Calu3 (cell line): ENCODE results near the gene NAT9. TPM values are rescaled to one million over a fixed set of nuclear protein-coding genes. Genes with fewer than 3 reads are reported as not detected.

Experiments
- BruUV-seq: library from RNA; stranded (reverse); fragments of 400-500 nt; replicated peaks from 2 replicates; lab custom pipeline; 2021; lab: Mats Ljungman, UMichigan
- CTCF ChIA-PET: fragments of 300-600 bp; sonication (Branson Sonifier 250); formaldehyde crosslinking; loops from one replicate; lab custom pipeline; 2022; ENCODE audit warnings: antibody characterized with exemption; lab: Charles Lee
- DNase-seq: peaks from one replicate; pipeline ENCODE4 v3.0.0; 2022
- H3K27ac Mint-ChIP-seq: one replicate; pipeline ENCODE4 v1.8.0; 2022; ENCODE audit warnings: mixed read lengths; ENCODE audit not compliant: unreplicated experiment
- H3K27me3 Mint-ChIP-seq: one replicate; pipeline ENCODE4 v1.8.0; 2022; ENCODE audit warnings: mixed read lengths; ENCODE audit not compliant: unreplicated experiment
- H3K36me3 Mint-ChIP-seq: one replicate; pipeline ENCODE4 v1.8.0; 2022; ENCODE audit warnings: mild to moderate bottlenecking, moderate library complexity, mixed read lengths; ENCODE audit not compliant: insufficient read depth, unreplicated experiment
- H3K4me1 Mint-ChIP-seq: one replicate; pipeline ENCODE4 v1.8.0; 2022; ENCODE audit warnings: mild to moderate bottlenecking, low read depth, mixed read lengths; ENCODE audit not compliant: unreplicated experiment
- H3K4me3 Mint-ChIP-seq: one replicate; pipeline ENCODE4 v1.8.0; 2022; ENCODE audit warnings: mild to moderate bottlenecking, low read depth, moderate library complexity, mixed read lengths; ENCODE audit not compliant: unreplicated experiment
- H3K9me3 Mint-ChIP-seq: one replicate; pipeline ENCODE4 v1.8.0; 2022; ENCODE audit warnings: low read depth, mixed read lengths; ENCODE audit not compliant: unreplicated experiment
- intact Hi-C: fragments of 100-400 bp; cut with micrococcal nuclease; formaldehyde crosslinking; loops from one replicate; pipeline ENCODE4 v1.10.0; 2022; ENCODE audit not compliant: unreplicated experiment
- total RNA-seq: library from RNA; stranded (reverse); gene quantifications from 2 replicates; pipeline ENCODE4 v1.2.3, GENCODE V29; 2022
- TF ChIP-seq, protein P1 (sequence below): fragments of 200-600 bp; IDR thresholded peaks from one replicate; pipeline ENCODE4 v1.8.0; 2022; ENCODE audit warnings: antibody characterized with exemption; ENCODE audit not compliant: unreplicated experiment

Gene NAT9
- total RNA-seq, 1 experiment from 2014 or later, result 66.5 TPM

DNA sequence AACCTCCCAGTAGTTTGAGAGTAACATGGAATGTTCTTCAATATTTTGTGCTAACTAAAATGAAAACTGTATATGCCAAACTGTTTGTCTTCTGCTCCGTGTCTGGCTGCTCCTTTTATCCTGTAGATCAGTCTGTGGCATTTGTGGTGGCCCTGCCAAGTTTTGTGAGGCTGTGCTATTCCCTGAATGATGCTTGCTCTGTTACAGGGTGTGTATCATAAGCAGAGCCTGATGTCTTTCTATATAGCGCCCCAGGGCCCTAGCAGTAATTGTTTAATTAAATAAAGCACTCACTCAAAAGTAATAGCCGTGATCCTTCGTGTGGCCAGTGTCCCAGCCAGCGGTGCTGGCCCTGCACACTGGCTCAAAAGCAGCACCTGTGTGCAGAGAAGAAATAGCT is 27.8 kb upstream of the NAT9 start:
- Mint-ChIP-seq H3K27me3 (no peaks in the 10 kb centered on the region), H3K4me3 (no peak overlapping the region), H3K4me1 (no peaks in the 10 kb centered on the region), H3K36me3 (peaks cover 9% of the 10 kb centered on the region), H3K27ac (no peak overlapping the region), H3K9me3 (no peaks in the 10 kb centered on the region)
- intact Hi-C loops, result no loop called here
- DNase-seq, result no peak
- CTCF ChIA-PET, result no interaction called here
- TF ChIP-seq, protein P1, sequence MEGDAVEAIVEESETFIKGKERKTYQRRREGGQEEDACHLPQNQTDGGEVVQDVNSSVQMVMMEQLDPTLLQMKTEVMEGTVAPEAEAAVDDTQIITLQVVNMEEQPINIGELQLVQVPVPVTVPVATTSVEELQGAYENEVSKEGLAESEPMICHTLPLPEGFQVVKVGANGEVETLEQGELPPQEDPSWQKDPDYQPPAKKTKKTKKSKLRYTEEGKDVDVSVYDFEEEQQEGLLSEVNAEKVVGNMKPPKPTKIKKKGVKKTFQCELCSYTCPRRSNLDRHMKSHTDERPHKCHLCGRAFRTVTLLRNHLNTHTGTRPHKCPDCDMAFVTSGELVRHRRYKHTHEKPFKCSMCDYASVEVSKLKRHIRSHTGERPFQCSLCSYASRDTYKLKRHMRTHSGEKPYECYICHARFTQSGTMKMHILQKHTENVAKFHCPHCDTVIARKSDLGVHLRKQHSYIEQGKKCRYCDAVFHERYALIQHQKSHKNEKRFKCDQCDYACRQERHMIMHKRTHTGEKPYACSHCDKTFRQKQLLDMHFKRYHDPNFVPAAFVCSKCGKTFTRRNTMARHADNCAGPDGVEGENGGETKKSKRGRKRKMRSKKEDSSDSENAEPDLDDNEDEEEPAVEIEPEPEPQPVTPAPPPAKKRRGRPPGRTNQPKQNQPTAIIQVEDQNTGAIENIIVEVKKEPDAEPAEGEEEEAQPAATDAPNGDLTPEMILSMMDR, result no peak
- BruUV-seq, result no TSS peak

DNA sequence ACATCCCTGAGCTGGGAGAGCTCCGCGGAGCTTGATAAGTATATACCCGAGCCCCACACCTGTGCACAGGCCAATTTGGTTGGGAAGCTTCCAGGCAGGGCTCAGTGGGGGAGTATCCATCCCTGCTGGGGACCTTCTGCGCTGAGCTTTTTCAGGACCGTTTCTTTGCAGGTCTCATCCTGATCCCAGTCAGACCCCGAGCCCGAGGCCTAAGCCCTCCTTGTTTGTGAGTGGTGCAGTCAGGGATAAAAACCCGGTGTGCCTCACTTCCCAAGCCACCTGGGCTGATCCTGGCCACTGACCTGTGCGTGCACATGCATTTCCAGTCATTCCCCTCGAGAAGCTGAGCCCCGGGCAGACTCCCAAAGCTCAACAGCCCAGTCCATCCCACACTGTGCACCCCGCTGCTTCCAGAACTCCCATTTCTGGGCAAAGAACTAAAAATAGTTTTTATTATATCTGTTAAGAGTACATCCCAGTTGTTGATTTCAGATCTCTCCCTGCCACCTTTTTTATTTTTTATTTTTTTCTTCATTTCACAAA is 27.3 kb upstream of the NAT9 start:
- TF ChIP-seq, protein P1, result no peak
- intact Hi-C loops, result no loop called here
- peaks cover 9% of the 10 kb centered on the region for H3K36me3 Mint-ChIP-seq
- H3K27ac Mint-ChIP-seq, result no peak overlapping the region
- CTCF ChIA-PET, result interaction anchor here (0.9 kb wide), 1 partner anchor 9 kb away, joined by 3 read pairs; no protein-coding TSS in a partner anchor
- H3K27me3 Mint-ChIP-seq, result no peaks in the 10 kb centered on the region
- DNase-seq, result no peak
- H3K4me3 Mint-ChIP-seq, result no peak overlapping the region
- no peaks in the 10 kb centered on the region for H3K4me1 Mint-ChIP-seq
- BruUV-seq, result no TSS peak
- no peaks in the 10 kb centered on the region for H3K9me3 Mint-ChIP-seq

DNA sequence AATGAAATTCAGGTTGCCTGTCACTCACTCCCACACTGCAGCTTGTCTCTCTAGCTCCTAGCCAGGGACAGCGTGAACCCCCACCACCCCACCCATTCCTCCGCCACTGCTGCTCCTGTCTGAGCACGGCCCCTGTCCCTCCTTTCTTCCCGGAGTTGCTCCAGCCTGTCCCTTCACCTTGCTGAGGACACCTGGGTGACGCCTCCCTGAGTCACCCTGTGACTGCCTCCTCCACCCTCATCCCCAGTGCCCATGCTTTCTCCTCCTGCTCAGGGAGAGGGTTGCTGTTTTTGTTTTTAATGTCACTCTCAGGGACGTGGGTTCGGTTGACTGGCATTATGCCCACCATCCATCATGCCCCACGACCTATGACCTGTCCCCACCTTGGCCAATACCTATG is 25.8 kb upstream of the NAT9 start:
- Mint-ChIP-seq H3K9me3 (no peaks in the 10 kb centered on the region), H3K27ac (no peak overlapping the region)

DNA sequence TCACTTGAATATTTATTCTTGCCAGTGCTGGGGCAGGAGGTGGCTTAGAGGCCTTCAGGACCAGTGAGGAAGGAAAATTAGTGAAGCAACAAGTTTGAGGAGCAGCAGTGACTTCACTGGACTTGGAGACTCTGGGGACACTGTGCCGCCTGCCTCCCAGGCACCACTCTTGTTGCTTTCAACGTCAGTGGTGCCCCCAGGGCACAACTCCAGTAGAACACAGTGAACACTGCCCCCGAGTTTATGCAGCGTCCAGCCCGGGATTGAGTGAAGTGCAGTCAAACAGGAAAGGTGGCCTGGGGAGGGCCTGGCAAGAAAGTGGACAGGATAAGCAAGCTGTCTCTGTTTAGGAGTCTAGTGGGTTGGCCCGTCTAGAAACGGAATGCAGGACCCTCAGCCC is 24.4 kb upstream of the NAT9 start:
- TF ChIP-seq, protein P1, result no peak
- no peaks in the 10 kb centered on the region for H3K9me3 Mint-ChIP-seq
- no peak overlapping the region for H3K4me3 Mint-ChIP-seq
- peaks cover 5% of the 10 kb centered on the region for H3K36me3 Mint-ChIP-seq
- no peak overlapping the region for H3K27ac Mint-ChIP-seq
- CTCF ChIA-PET, result no interaction called here
- H3K27me3 Mint-ChIP-seq, result no peaks in the 10 kb centered on the region
- BruUV-seq, result no TSS peak
- no peaks in the 10 kb centered on the region for H3K4me1 Mint-ChIP-seq
- intact Hi-C loops, result no loop called here
- no peak for DNase-seq

More for the DNA sequence above, 25.8 kb upstream of the NAT9 start:
- TF ChIP-seq, protein P1, result no peak
- Mint-ChIP-seq H3K36me3 (peaks cover 9% of the 10 kb centered on the region), H3K27me3 (no peaks in the 10 kb centered on the region), H3K4me3 (no peak overlapping the region), H3K4me1 (no peaks in the 10 kb centered on the region)
- intact Hi-C loops, result no loop called here
- no TSS peak for BruUV-seq
- CTCF ChIA-PET, result no interaction called here
- no peak for DNase-seq
